GM21447 (cell line): ENCODE measurements around the gene VIL1.

ENCODE experiments used
- ATAC-seq: cut with Tn5 transposase; IDR thresholded peaks from one replicate; pipeline ENCODE4 v1.9.1; 2021; ENCODE audit not compliant: unreplicated experiment

Gene VIL1

DNA sequence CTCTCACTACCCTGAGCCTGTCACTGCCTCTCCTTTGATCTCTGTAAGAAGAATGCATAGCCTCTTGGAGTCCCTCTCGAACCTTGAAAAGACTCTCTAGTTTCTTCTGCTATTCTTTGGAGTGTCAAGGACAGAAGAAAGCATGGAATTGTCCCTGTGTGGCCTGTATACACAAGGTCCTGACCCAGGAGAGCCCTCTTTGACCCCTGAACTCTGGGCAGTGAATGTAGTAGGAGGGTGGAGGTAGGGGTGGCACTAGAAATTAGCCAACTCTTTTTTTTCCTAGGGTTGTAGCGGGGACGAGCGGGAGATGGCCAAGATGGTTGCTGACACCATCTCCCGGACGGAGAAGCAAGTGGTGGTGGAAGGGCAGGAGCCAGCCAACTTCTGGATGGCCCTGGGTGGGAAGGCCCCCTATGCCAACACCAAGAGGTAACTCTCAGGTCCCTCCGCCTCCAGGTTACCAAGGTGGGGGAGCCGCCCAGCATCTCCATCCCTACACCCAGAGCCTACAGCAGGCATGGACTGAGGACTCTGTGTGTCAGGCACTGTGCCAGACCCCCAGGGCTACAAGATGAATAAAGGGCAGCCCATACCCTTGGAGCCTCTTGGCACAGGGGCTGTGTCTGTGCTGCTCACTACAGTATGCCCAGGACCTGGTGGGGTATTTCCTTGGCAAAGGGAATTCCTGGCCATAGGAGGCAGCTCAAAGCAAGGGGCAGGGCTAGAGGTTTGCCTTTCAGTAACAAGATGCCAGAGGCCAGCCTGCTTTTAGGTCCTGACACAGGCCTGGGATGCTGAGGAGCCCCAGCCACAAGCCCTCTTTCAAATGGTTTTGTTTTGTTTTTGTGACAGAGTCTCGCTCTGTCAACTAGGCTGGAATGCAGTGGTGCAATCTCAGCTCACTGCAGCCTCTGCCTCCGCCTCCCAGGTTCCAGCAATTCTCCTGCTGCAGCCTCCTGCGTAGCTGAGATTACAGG lies 16.4 kb downstream of the VIL1 start:
- ATAC-seq = no peak

DNA sequence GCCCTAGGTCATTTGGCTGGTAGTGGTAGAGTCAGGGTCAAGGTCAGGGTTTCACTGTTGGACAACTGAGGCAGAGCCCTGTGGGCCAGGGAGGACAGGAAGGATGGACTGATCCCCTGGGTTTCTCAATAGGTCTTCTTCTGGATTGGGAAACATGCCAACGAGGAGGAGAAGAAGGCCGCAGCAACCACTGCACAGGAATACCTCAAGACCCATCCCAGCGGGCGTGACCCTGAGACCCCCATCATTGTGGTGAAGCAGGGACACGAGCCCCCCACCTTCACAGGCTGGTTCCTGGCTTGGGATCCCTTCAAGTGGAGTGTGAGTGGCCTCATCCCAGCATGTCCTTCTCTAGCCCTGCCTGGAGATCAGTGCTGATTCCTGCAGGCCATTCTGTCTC lies 18.1 kb downstream of the VIL1 start:
- no peak for ATAC-seq

DNA sequence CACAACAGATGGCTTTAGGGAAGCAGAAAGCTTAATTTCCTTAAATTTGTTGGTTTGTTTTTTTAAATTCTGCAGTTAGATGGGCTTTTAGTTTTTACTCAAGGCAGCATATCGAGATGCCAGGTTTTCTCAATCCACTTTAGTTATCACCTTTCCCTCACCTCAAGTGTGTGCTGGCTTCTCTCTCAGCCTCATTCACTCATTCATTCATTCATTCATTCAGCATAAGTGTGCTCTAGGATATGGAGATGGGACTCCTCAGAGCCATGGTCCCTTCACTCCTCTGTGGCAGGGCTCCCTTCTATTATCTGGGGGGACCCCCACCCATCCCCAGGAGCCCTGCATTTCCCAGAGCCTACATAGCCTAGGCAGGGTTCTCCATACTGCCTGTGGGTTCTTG lies 19.0 kb downstream of the VIL1 start:
- no peak for ATAC-seq

DNA sequence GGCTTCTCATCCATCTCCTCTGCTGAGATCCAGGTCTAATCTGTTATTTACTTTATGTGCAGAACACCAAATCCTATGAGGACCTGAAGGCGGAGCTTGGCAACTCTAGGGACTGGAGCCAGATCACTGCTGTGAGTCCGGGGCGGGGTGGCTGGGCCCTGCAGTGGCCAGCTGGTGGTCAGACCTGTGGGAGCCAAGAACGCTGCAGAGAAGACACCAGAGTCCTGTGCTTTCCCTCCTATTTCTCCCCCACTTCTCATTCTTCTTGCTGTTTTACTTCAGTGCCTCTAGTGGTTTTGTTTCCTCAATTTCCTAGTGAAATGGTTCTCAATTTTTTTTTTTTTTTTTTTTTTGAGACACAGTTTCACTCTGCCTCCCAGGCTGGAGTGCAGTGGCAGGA lies 19.7 kb downstream of the VIL1 start:
- ATAC-seq = no peak

DNA sequence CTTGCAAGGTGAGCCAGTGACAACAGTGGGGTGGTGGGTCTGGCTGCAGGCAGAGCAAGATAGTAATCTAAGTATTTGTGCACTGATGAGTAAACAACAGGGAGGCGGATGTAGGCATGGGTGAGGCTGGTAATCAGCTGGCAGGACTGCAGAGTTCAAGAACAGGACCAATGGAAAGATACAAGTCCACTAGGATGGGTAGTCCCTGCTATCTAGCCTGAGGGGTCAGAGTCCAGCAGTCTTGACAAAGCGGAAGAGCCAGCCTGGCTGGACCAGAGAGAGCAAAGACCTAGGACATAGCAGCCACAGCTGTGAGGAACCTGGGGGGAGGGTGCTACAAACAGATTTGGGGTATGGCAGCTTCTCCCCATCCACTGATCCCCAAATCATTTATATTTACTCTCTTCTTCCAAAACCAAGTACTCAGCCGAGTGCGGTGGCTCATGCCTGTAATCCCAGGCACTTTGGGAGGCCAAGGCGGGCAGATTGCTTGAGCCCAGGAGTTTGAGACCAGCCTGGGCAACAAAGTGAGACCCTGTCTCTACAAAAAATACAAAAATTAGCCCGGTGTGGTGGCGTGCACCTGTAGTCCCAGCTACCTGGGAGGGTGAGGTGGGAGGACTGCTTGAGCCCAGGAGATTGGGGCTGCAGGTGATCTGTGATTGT lies 25.9 kb downstream of the VIL1 start:
- no peak for ATAC-seq

DNA sequence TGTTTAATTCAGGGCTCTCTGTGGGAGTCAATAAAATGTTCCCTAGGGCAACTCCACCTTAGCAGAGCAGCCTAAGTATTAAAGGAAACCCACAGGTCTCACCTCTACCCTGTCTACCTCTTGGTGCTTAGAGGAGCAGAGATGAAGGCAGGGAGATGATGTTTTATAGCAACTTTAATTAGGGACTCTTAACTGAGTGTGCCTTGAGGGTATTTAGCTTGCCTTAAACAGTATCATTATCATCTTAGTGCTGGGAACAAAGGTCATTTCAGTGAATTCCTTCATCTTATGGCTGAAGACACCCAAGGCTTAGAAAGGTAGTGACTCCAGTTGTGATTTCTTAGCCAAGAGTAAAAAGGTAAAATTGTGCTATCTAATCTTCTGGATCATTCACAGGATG lies 26.7 kb downstream of the VIL1 start:
- ATAC-seq = no peak

DNA sequence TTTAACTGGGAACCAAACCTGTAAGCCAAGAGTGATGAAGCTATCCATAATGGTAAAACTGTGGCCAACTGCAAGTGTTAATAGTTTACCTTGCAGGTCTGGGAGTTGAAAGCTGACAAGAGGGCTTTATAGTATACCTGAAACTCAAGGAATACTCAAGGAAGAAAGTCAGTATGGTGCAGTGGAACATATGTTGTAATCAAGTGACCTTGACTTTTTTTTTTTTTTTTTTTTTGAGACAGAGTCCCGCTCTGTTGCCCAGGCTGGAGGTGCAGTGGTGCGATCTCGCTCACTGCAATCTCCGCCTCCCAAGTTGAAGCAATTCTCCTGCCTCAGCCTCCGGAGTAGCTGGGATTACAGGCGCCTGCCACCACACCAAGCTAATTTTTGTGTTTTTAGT lies 27.6 kb downstream of the VIL1 start:
- ATAC-seq = no peak

DNA sequence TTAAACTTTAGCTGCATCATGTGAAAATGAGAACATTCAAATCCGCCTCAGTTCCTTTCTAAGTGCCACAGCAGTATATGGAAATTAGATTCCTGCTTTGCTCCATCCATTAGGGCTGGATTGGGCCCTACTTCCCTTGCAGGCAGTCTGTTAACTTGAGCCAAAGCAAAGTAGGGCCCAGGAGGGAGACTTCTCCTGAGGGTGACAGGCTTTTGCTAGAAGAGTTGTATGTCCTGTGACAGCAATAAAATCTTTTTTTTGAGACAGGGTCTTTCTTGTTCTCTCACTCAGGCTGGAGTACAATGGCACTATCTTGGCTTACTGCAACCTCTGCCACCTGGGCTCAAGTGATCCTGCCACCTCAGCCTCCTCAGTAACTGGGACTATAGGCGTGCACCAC lies 28.1 kb downstream of the VIL1 start:
- ATAC-seq = no peak

DNA sequence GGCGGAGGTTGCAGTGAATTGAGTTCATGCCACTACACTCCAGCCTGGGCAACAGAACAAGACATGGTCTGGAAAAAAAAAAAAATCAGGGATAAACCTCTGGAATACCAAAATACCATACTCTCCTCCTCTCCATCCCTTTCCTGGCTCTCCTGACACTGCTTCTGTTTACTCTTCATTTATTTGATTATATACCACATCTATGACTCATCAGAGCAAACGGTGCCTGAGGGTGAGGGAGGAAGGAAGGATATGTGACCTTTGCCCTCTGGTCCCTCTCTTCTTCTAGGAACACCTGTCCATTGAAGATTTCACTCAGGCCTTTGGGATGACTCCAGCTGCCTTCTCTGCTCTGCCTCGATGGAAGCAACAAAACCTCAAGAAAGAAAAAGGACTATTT lies 30.0 kb downstream of the VIL1 start:
- no peak for ATAC-seq

DNA sequence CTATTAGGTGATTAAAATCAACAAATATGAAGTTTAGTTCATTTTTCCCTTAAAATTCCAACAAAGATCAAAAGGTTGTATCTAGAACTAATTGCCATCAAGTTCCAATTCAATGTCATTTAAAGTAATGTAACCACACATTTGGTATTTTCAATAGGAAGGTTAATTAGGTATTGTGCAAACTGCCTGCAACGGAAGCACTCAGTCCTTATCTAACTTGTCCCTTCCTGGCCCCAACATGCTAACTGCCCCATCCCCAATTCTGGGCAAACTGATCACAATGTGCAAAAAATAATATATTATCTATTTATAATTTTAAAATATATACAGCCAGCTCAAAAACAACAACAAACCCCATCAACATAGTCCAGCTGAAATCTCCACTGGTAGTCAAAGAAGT lies 33.2 kb downstream of the VIL1 start:
- ATAC-seq = no peak

DNA sequence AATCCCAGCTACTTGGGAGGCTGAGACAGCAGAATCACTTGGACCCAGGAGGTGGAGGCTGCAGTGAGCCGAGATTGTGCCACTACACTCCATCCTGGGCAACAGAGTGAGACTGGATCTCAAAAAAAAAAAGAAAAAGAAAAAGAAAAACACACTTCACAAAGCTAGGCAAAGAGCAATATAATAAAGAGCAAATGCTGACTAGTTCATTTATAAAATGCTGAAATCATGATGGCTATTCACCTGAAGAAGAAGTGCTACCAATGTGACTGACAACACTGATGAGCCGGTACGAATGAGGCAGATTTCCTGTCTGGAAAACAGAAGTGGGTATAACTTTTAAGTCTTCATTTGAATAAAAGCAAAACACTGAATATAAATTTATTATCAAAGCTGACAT lies 37.9 kb downstream of the VIL1 start:
- no peak for ATAC-seq

DNA sequence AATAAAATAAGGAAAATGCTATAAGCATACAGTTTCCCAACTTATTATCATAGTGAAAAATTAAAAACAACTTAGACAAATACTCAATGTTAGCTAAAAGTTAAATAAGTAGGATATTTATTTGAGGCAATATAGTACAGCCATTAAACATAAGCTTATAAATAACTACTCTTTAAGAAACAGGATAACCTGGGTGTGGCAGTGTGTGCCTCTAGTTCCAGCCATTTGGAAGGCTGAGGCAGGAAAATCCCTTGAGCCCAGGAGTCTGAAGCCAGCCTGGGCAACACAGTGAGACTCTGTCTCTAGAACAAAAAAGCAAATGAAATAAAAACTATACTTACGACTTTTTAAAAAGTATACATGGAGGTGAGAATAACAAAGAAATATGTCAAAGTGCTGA lies 39.7 kb downstream of the VIL1 start:
- ATAC-seq = no peak

DNA sequence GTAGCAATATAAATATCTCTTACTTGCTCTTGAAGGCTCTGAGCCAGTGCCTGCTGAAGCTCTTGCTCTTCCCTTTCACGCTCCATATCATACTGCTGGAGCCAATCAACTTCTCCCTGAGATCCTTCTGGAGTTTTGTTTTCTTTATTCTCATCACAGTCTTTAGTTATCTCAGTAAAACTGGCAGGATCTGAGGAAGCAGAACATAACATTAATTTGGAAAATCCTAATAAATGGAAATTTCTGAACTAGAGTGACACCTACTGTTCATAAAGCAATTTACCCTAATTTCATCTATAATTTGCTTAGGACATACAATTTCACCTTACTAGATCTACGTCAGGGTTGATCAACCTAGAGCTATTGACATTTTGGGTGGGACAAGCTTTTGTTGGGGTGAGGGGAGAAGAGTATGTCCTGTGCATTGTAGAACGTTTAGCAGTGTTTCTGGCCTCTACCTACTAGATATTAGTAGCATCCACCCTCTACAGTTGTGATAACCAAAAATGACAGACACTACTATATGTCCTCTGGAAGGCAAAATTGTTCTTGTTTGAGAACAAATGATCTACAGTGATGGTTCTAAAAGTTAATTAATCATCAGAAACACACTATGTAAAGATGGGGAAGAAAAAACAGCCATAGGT lies 47.2 kb downstream of the VIL1 start:
- ATAC-seq = no peak

DNA sequence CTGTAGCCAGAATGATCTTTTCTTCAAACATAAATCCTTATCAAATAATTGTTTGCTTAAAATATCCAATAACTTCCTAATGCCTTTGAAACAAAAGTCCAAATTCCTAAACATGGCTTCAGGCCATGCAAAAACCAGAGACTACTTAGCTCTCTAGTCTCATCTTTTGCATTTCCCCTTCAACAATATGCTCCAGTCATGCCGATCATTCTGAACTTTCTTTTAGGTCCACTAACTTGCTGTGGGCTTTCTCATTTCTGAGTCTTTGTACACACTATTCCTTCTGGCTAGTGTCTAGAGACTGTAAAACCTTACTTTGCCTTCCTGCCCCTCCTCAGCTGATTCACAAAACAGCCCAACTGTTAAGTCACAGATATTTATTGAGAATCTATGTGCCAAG lies 51.5 kb downstream of the VIL1 start:
- ATAC-seq = no peak

DNA sequence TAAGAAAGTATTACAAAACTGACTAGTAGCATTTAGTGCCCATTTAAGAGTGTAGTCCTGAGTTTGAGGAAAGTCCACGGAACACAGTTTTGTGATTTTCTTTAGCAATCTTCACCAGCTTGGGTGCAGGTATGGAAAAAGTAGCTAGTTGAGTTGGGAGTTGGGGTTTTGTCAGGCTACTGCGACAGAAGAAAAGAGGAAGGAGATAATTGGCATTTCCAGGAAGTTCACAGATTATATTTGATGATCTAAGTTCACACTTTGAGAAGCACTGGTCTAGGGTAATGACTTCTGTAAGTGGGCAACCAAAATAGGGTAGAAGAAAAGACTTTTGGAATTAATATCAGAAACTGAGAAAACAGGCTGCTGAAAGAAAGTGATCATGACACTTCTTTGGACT lies 52.1 kb downstream of the VIL1 start:
- ATAC-seq = no peak

DNA sequence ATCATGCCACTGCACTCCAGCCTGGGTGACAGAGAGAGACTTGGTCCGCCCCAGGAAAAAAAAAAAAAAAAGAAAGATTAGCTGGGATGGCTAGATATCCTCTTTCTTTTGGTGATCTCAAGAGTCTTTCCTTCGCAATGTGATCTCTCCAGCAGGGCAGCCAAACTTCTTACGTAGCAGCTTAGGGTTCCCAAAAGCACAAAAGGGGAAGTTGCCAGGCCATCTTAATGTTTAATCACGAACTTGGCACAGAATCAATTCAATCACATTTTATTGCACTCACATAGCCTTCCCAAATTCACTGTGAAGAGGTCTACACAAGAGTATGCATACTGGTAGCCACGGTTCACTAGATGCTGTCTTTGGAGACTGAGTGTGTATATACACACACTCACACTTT lies 53.1 kb downstream of the VIL1 start:
- ATAC-seq = no peak

DNA sequence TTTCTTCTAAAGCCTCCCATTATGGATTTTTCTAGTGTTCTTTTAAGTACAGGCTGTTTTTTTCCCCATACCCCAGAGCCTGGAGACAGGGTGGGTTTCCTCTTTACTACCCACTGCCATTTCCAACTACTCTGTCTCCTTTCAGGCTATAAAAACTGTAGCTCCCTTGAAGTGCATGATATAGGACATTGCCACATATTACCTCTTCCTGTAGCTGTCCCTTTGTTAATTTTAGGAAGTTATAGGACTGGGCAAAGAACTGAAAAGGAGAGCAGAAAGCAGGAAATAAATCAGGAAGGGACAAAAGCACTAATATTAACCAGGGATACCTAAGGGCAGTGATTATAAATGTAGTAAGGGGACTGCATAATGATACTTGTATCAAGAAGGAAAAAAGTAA lies 54.1 kb downstream of the VIL1 start:
- no peak for ATAC-seq

DNA sequence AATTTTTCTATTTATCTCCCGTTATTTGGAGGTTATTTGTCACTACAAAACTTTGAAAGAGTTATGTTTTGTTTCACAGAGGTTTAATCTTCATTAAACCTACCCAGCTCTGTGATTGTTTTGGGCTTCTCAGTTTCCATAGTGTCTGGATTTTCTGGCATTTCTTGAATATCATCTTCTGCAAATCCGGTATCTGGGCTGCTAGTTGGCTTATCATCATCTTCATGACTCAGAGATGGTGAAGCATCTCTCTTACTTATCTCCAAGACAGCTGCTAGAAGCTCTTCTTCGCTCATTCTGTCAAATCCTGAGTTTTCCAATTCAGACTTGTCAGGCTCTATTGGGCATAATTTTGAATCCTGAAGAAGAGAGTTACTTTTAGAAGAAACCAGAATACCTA lies 55.6 kb downstream of the VIL1 start:
- ATAC-seq = no peak

DNA sequence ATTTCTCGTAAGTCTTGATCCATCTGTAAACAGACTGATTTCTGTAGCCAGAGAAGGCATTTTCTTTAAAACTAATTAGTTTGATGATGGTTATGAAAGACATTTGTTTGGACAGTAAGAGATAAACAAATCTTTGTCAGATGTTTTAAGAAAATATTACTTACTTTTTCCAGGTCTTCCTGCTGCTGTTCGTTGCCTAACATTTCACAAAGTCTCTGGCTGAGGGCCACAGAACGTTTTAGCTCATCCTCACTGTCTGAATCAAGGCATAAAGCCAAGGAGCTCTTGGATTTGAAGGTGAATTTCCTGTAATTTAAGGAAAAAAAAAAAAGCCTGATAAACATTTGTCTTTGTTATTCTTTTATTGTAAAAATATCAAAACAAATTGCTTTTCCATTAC lies 57.8 kb downstream of the VIL1 start:
- ATAC-seq = no peak

DNA sequence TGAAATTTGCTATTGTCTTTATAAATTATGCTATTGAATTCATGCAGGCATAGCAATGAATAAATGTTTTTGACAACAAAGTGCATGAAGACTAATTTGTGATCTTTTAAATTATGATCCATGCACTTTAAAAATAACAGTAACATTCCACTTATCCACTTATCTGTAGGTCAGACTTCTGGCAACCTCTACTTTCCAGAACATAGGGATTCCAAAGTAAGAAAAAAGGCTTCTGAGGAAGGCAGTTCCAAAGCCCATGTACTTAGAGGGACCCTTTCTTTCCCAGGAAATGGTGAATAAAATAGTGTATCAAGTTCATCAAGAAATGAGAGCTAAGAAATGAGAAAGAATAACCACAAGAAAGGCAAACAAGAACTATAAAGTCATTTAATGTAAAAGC lies 58.3 kb downstream of the VIL1 start:
- no peak for ATAC-seq

DNA sequence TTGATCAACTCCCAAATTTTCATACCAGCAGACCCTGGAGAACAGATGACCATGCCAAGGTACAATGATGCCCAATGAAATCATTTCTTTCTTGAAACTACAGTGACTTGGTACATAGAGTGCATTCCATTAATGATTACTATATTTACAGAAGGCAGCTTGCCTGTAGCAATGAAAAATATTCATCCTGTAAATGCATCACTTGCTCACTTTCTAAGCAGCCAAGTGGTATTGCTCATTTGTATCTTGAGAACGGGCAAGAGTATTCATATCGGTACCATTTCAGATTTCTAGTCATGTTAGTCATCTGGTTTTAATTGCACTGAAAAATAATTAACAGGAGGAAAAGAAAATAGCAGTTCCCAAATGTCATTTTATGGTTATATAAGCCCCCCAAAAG lies 59.6 kb downstream of the VIL1 start:
- ATAC-seq = no peak

DNA sequence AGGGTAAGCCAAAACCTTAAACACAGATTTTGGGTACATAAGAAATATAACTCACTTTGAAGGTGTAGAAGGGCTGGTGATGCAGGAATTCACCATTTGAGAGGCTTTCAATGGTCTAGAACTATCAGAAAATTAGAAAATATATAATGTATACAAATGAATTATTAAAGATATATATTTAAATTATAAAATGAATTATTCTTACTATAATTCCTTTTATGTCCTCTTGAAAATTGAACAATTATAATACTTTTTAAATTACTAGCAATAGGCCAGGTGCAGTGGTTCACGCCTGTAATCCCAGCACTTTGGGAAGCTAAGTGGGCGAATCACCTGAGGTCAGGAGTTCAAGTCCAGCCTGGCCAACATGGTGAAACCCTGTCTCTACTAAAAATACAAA lies 60.7 kb downstream of the VIL1 start:
- no peak for ATAC-seq
